B cell (primary cell): ENCODE results near the gene PMM1.

Experiments
- EZH2 ChIP-seq: IDR thresholded peaks from 2 replicates; pipeline ENCODE4 v1.6.1; 2012; ENCODE audit warnings: borderline replicate concordance, low read depth, mild to moderate bottlenecking, moderate library complexity, low read length; ENCODE audit not compliant: insufficient read depth, poor library complexity, severe bottlenecking
- TF ChIP-seq, protein P1 (sequence below): fragments of 200-600 bp; IDR thresholded peaks from one replicate; pipeline ENCODE4 v1.8.0; 2022; ENCODE audit warnings: antibody characterized with exemption, mild to moderate bottlenecking

DNA sequence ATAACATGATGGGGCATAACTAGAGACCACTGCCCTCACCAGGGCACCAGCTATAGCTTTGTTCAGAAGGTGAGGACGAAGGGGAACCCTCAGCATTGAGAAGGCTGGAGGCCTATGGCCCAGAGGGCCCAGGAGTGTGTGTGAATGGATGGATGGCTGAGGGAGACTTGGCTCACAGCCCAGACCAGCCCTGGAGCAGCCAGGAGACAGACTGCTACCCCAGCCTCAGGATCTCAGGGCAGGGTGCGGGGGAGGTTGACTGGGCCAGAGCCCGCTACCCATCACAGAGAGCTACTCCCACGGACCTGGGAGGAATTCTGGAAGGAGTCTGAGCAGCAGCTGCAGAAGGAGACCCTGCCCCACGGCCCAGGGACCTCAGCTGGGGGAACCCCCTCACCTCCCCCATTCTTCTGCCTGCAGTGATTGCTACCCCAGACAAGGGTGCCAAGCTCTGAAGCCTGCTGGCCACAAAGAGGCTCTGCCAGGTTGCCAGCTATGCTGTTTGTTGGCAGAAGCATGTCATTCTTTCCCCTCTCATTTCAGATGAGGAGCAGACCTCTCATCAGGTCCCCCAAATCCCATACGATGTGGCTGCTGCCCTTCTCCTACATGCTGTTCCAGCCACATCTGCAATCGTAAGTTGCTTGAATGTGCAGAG is 34.2 kb downstream of the PMM1 start:
- TF ChIP-seq EZH2: no peak
- TF ChIP-seq, protein P1, sequence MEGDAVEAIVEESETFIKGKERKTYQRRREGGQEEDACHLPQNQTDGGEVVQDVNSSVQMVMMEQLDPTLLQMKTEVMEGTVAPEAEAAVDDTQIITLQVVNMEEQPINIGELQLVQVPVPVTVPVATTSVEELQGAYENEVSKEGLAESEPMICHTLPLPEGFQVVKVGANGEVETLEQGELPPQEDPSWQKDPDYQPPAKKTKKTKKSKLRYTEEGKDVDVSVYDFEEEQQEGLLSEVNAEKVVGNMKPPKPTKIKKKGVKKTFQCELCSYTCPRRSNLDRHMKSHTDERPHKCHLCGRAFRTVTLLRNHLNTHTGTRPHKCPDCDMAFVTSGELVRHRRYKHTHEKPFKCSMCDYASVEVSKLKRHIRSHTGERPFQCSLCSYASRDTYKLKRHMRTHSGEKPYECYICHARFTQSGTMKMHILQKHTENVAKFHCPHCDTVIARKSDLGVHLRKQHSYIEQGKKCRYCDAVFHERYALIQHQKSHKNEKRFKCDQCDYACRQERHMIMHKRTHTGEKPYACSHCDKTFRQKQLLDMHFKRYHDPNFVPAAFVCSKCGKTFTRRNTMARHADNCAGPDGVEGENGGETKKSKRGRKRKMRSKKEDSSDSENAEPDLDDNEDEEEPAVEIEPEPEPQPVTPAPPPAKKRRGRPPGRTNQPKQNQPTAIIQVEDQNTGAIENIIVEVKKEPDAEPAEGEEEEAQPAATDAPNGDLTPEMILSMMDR: no peak
